WTC11 (cell line): Measurements from ENCODE around the gene FOXI2. TPM values are rescaled to one million over a fixed set of nuclear protein-coding genes. Genes with fewer than 3 reads are reported as not detected.

ENCODE experiments used
- ATAC-seq: fragments of 200-7000 bp; cut with Tn5 transposase; 2 replicates; pipeline ENCODE4 v1.10.0; 2021; ENCODE audit warnings: mild to moderate bottlenecking, moderate library complexity
- CTCF ChIA-PET: fragments of 300-600 bp; sonication (Branson Sonifier 250); formaldehyde crosslinking; loops from one replicate; lab custom pipeline; 2021; ENCODE audit warnings: antibody characterized with exemption; lab: Charles Lee
- POLR2A ChIA-PET: fragments of 350-600 bp; sonication (Branson Sonifier 250); formaldehyde crosslinking; loops from one replicate; lab custom pipeline; 2021; ENCODE audit warnings: antibody characterized with exemption; lab: Charles Lee
- DNase-seq: peaks from one replicate; pipeline ENCODE4 v3.0.0; 2021; ENCODE audit warnings: low spot score
- H3K27ac Mint-ChIP-seq: 2 replicates; pipeline ENCODE4 v1.8.0; 2021; ENCODE audit warnings: mixed read lengths
- H3K27me3 Mint-ChIP-seq: 2 replicates; pipeline ENCODE4 v1.8.0; 2021; ENCODE audit warnings: low read depth, mild to moderate bottlenecking, moderate library complexity, mixed read lengths
- H3K36me3 Mint-ChIP-seq: 2 replicates; pipeline ENCODE4 v1.8.0; 2021; ENCODE audit warnings: mixed read lengths
- H3K4me1 Mint-ChIP-seq: 2 replicates; pipeline ENCODE4 v1.8.0; 2022; ENCODE audit warnings: mixed read lengths
- H3K4me3 Mint-ChIP-seq: 2 replicates; pipeline ENCODE4 v1.8.0; 2021; ENCODE audit warnings: mild to moderate bottlenecking, moderate library complexity, mixed read lengths
- H3K9me3 Mint-ChIP-seq: 2 replicates; pipeline ENCODE4 v1.8.0; 2021; ENCODE audit warnings: mixed read lengths
- CREM ChIP-seq: sonication (generic); formaldehyde crosslinking; IDR thresholded peaks from 2 replicates; pipeline ENCODE4 v1.8.1; 2022; ENCODE audit warnings: mild to moderate bottlenecking, missing genetic modification reagents, moderate library complexity
- ELF4 ChIP-seq: sonication (generic); formaldehyde crosslinking; IDR thresholded peaks from 2 replicates; pipeline ENCODE4 v1.8.1; 2022; ENCODE audit warnings: low read depth, mild to moderate bottlenecking, moderate library complexity, missing genetic modification reagents
- ETV6 ChIP-seq: sonication (generic); formaldehyde crosslinking; IDR thresholded peaks from 2 replicates; pipeline ENCODE4 v1.8.1; 2022; ENCODE audit warnings: mild to moderate bottlenecking, missing genetic modification reagents
- FOXJ3 ChIP-seq: sonication (generic); formaldehyde crosslinking; IDR thresholded peaks from 2 replicates; pipeline ENCODE4 v1.9.0; 2021; ENCODE audit warnings: missing genetic modification reagents, mild to moderate bottlenecking, borderline replicate concordance
- GABPB1 ChIP-seq: sonication (generic); formaldehyde crosslinking; IDR thresholded peaks from 2 replicates; pipeline ENCODE4 v1.8.1; 2023; ENCODE audit warnings: mild to moderate bottlenecking, missing genetic modification reagents
- JAZF1 ChIP-seq: fragments of 250-450 bp; sonication (Bioruptor Pico); IDR thresholded peaks from 2 replicates; pipeline ENCODE4 v1.9.0; 2021; ENCODE audit warnings: moderate library complexity, mild to moderate bottlenecking, inconsistent platforms
- JUN ChIP-seq: sonication (generic); formaldehyde crosslinking; IDR thresholded peaks from 2 replicates; pipeline ENCODE4 v1.8.0; 2023; ENCODE audit warnings: mild to moderate bottlenecking, missing genetic modification reagents
- NFATC4 ChIP-seq: fragments of 250-450 bp; sonication (Bioruptor Pico); IDR thresholded peaks from 2 replicates; pipeline ENCODE4 v1.9.0; 2021; ENCODE audit warnings: mild to moderate bottlenecking
- NR3C1 ChIP-seq: sonication (generic); formaldehyde crosslinking; conservative IDR thresholded peaks from 2 replicates; pipeline ENCODE4 v1.8.1; 2023; ENCODE audit warnings: low read depth, mild to moderate bottlenecking, missing genetic modification reagents
- SMAD4 ChIP-seq: sonication (generic); formaldehyde crosslinking; IDR thresholded peaks from 2 replicates; pipeline ENCODE4 v1.8.0; 2022; ENCODE audit warnings: mild to moderate bottlenecking, missing genetic modification reagents
- ZNF121 ChIP-seq: sonication (generic); formaldehyde crosslinking; IDR thresholded peaks from 2 replicates; pipeline ENCODE4 v1.8.0; 2023; ENCODE audit warnings: missing genetic modification reagents
- ZNF219 ChIP-seq: sonication (generic); formaldehyde crosslinking; IDR thresholded peaks from 2 replicates; pipeline ENCODE4 v1.8.0; 2023; ENCODE audit warnings: missing genetic modification reagents, mild to moderate bottlenecking, borderline replicate concordance
- ZNF232 ChIP-seq: sonication (generic); formaldehyde crosslinking; IDR thresholded peaks from 2 replicates; pipeline ENCODE4 v1.8.0; 2022; ENCODE audit warnings: mild to moderate bottlenecking, missing genetic modification reagents
- ZNF423 ChIP-seq: fragments of 250-450 bp; sonication (Bioruptor Pico); IDR thresholded peaks from 2 replicates; pipeline ENCODE4 v2.1.2; 2022; ENCODE audit warnings: mild to moderate bottlenecking, moderate library complexity
- total RNA-seq: library from RNA; stranded (reverse); gene quantifications from 3 replicates; pipeline ENCODE4 v1.2.3, GENCODE V29; 2021
- TF ChIP-seq, protein P1 (sequence below): sonication (generic); formaldehyde crosslinking; IDR thresholded peaks from 2 replicates; pipeline ENCODE4 v1.8.0; 2022; ENCODE audit warnings: mild to moderate bottlenecking, missing genetic modification reagents
- TF ChIP-seq, protein P2 (sequence below): sonication (generic); formaldehyde crosslinking; IDR thresholded peaks from 2 replicates; pipeline ENCODE4 v1.8.1; 2023; ENCODE audit warnings: mild to moderate bottlenecking, missing genetic modification reagents, borderline replicate concordance
- TF ChIP-seq, protein P3 (sequence below): sonication (generic); formaldehyde crosslinking; IDR thresholded peaks from 2 replicates; pipeline ENCODE4 v1.8.0; 2023; ENCODE audit warnings: missing genetic modification reagents
- TF ChIP-seq, protein P4 (sequence below): sonication (generic); formaldehyde crosslinking; IDR thresholded peaks from 2 replicates; pipeline ENCODE4 v1.8.1; 2023; ENCODE audit warnings: mild to moderate bottlenecking, missing genetic modification reagents
- TF ChIP-seq, protein P5 (sequence below): sonication (generic); formaldehyde crosslinking; IDR thresholded peaks from 2 replicates; pipeline ENCODE4 v1.8.0; 2022; ENCODE audit warnings: missing genetic modification reagents
- TF ChIP-seq, protein P6 (sequence below): sonication (generic); formaldehyde crosslinking; IDR thresholded peaks from 2 replicates; pipeline ENCODE4 v1.8.0; 2022; ENCODE audit warnings: mild to moderate bottlenecking, missing genetic modification reagents

The FOXI2 gene
- total RNA-seq, 1 experiment from 2014 or later, result 1.7 TPM

DNA sequence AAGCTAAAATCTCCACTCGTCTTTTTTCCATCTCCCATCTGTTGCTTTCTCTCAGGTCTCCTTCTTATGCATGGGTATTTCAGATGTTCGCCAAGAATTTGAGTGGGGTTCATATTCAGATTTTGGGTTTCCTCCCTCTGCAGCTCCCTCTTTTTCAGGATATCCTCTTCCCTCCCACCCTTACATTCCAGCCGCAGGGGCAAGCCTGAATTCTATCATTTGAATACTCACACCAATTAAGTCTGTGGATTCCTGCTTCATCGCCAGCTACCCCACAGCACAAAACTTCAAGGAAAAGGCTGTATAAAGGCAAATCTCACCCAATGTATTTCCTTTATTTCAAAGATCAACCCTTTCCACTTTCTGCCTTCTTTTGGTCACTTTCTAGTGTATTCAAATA is 41.6 kb upstream of the FOXI2 start (continued):
- TF ChIP-seq, protein P1, sequence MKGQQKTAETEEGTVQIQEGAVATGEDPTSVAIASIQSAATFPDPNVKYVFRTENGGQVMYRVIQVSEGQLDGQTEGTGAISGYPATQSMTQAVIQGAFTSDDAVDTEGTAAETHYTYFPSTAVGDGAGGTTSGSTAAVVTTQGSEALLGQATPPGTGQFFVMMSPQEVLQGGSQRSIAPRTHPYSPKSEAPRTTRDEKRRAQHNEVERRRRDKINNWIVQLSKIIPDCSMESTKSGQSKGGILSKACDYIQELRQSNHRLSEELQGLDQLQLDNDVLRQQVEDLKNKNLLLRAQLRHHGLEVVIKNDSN (CRISPR knock-in tag), result no peak

DNA sequence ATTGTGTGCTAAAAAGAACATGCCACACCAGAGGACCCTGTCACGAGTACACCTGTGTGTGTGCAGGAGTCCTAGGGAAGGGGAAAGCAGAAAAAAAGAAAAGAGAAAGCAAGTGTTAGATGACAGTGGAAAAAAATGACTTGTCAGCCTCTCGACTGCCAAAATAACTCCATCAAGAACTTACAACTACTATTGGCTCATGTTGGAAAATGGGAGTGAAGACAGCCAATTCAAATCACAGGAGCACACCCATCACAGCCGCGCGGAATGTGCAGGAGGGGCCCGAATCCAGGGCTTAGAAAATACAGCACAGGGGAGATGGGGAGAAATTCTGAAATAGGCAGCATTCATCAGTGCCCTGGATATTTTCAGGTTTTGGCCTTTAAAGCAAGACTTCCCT is 38.1 kb upstream of the FOXI2 start:
- Mint-ChIP-seq H3K27ac (no peak overlapping the region), H3K27me3 (no peaks in the 10 kb centered on the region), H3K9me3 (0 out of 2 replicates have a peak, but pooled peaks cover 4% of the 10 kb centered on the region), H3K4me3 (no peak overlapping the region), H3K4me1 (peaks cover 31% of the 10 kb centered on the region), H3K36me3 (no peaks in the 10 kb centered on the region)
- TF ChIP-seq JAZF1 (CRISPR knock-in tag), result no peak
- TF ChIP-seq CREM (CRISPR knock-in tag), result no peak
- no peak for TF ChIP-seq GABPB1 (CRISPR knock-in tag)
- no peak for TF ChIP-seq FOXJ3
- no peak for TF ChIP-seq NFATC4
- TF ChIP-seq ZNF121 (CRISPR knock-in tag), result no peak
- TF ChIP-seq, protein P2, sequence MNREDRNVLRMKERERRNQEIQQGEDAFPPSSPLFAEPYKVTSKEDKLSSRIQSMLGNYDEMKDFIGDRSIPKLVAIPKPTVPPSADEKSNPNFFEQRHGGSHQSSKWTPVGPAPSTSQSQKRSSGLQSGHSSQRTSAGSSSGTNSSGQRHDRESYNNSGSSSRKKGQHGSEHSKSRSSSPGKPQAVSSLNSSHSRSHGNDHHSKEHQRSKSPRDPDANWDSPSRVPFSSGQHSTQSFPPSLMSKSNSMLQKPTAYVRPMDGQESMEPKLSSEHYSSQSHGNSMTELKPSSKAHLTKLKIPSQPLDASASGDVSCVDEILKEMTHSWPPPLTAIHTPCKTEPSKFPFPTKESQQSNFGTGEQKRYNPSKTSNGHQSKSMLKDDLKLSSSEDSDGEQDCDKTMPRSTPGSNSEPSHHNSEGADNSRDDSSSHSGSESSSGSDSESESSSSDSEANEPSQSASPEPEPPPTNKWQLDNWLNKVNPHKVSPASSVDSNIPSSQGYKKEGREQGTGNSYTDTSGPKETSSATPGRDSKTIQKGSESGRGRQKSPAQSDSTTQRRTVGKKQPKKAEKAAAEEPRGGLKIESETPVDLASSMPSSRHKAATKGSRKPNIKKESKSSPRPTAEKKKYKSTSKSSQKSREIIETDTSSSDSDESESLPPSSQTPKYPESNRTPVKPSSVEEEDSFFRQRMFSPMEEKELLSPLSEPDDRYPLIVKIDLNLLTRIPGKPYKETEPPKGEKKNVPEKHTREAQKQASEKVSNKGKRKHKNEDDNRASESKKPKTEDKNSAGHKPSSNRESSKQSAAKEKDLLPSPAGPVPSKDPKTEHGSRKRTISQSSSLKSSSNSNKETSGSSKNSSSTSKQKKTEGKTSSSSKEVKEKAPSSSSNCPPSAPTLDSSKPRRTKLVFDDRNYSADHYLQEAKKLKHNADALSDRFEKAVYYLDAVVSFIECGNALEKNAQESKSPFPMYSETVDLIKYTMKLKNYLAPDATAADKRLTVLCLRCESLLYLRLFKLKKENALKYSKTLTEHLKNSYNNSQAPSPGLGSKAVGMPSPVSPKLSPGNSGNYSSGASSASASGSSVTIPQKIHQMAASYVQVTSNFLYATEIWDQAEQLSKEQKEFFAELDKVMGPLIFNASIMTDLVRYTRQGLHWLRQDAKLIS (CRISPR knock-in tag), result no peak
- no peak for TF ChIP-seq ELF4 (CRISPR knock-in tag)
- TF ChIP-seq SMAD4 (CRISPR knock-in tag), result no peak
- DNase-seq (no peak), ATAC-seq (no peak)
- CTCF ChIA-PET, result no interaction called here
- POLR2A ChIA-PET, result no interaction called here

DNA sequence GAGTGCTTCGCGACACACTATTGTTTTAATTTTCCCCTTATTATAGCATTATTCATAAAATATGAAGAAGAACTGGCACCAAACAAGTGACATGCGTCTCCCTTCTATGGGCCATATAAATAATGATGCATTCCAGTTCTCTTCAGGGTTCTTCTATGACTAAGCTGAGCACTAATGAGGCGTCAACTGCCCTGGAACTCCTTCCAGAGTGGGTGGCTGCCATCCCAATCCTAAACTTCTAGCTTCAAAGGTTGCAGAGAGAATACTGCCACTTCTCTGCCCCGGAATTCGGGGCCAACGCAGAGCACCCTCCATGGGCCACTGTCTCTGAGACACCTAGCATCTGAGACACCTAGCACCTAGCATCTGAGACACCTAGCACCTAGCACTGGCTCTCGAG is 37.7 kb upstream of the FOXI2 start:
- Mint-ChIP-seq H3K36me3 (no peaks in the 10 kb centered on the region), H3K27me3 (no peaks in the 10 kb centered on the region), H3K9me3 (0 out of 2 replicates have a peak, but pooled peaks cover 5% of the 10 kb centered on the region), H3K27ac (no peak overlapping the region), H3K4me3 (no peak overlapping the region), H3K4me1 (peaks cover 29% of the 10 kb centered on the region)
- DNase-seq (no peak), ATAC-seq (no peak)
- no peak for TF ChIP-seq ZNF121 (CRISPR knock-in tag)
- TF ChIP-seq, protein P3, sequence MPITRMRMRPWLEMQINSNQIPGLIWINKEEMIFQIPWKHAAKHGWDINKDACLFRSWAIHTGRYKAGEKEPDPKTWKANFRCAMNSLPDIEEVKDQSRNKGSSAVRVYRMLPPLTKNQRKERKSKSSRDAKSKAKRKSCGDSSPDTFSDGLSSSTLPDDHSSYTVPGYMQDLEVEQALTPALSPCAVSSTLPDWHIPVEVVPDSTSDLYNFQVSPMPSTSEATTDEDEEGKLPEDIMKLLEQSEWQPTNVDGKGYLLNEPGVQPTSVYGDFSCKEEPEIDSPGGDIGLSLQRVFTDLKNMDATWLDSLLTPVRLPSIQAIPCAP (CRISPR knock-in tag), result no peak
- ChIA-PET POLR2A (no interaction called here), CTCF (interaction anchor here (1.2 kb wide), 1 partner anchor 19 kb away, joined by 3 read pairs; no protein-coding TSS in a partner anchor)

DNA sequence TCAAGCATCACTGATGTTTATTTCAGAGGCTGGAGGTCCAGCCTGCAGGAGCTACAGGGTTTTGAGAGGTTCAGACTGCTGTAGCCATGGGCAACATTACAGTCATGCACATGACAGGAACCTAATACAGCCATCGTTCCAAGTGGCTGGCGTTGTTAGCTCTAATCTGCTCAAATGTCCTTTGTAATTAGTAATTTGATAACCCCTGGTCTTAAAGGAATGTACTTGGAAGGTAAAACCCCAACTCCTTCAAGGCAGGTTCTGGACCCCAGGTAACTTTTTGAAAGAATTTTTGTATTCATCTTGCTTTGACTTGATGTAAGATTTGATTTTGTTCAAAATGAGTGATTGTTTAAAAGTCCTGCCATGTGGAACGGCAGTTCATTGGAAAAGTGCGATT is 34.7 kb upstream of the FOXI2 start:
- no peaks in the 10 kb centered on the region for H3K27me3 Mint-ChIP-seq
- H3K9me3 Mint-ChIP-seq, result 0 out of 2 replicates have a peak, but pooled peaks cover 4% of the 10 kb centered on the region
- peaks cover 7% of the 10 kb centered on the region; the same call in 1 of the 2 replicates for H3K4me1 Mint-ChIP-seq
- H3K36me3 Mint-ChIP-seq, result no peaks in the 10 kb centered on the region
- no peak for DNase-seq
- ChIA-PET CTCF (interaction anchor here (1.4 kb wide), 1 partner anchor 23 kb away, joined by 3 read pairs; no protein-coding TSS in a partner anchor), POLR2A (no interaction called here)
- no peak overlapping the region for H3K27ac Mint-ChIP-seq
- no peak overlapping the region for H3K4me3 Mint-ChIP-seq
- no peak for ATAC-seq
- TF ChIP-seq CREM (CRISPR knock-in tag) (no peak), ZNF232 (CRISPR knock-in tag) (no peak), JUN (CRISPR knock-in tag) (no peak), ZNF423 (CRISPR knock-in tag) (no peak), ETV6 (CRISPR knock-in tag) (no peak), ZNF219 (CRISPR knock-in tag) (no peak), NR3C1 (CRISPR knock-in tag) (no peak)
- TF ChIP-seq, protein P4, sequence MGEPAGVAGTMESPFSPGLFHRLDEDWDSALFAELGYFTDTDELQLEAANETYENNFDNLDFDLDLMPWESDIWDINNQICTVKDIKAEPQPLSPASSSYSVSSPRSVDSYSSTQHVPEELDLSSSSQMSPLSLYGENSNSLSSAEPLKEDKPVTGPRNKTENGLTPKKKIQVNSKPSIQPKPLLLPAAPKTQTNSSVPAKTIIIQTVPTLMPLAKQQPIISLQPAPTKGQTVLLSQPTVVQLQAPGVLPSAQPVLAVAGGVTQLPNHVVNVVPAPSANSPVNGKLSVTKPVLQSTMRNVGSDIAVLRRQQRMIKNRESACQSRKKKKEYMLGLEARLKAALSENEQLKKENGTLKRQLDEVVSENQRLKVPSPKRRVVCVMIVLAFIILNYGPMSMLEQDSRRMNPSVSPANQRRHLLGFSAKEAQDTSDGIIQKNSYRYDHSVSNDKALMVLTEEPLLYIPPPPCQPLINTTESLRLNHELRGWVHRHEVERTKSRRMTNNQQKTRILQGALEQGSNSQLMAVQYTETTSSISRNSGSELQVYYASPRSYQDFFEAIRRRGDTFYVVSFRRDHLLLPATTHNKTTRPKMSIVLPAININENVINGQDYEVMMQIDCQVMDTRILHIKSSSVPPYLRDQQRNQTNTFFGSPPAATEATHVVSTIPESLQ (CRISPR knock-in tag), result no peak
- TF ChIP-seq, protein P5, sequence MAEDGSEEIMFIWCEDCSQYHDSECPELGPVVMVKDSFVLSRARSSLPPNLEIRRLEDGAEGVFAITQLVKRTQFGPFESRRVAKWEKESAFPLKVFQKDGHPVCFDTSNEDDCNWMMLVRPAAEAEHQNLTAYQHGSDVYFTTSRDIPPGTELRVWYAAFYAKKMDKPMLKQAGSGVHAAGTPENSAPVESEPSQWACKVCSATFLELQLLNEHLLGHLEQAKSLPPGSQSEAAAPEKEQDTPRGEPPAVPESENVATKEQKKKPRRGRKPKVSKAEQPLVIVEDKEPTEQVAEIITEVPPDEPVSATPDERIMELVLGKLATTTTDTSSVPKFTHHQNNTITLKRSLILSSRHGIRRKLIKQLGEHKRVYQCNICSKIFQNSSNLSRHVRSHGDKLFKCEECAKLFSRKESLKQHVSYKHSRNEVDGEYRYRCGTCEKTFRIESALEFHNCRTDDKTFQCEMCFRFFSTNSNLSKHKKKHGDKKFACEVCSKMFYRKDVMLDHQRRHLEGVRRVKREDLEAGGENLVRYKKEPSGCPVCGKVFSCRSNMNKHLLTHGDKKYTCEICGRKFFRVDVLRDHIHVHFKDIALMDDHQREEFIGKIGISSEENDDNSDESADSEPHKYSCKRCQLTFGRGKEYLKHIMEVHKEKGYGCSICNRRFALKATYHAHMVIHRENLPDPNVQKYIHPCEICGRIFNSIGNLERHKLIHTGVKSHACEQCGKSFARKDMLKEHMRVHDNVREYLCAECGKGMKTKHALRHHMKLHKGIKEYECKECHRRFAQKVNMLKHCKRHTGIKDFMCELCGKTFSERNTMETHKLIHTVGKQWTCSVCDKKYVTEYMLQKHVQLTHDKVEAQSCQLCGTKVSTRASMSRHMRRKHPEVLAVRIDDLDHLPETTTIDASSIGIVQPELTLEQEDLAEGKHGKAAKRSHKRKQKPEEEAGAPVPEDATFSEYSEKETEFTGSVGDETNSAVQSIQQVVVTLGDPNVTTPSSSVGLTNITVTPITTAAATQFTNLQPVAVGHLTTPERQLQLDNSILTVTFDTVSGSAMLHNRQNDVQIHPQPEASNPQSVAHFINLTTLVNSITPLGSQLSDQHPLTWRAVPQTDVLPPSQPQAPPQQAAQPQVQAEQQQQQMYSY (CRISPR knock-in tag), result no peak
- TF ChIP-seq, protein P6, sequence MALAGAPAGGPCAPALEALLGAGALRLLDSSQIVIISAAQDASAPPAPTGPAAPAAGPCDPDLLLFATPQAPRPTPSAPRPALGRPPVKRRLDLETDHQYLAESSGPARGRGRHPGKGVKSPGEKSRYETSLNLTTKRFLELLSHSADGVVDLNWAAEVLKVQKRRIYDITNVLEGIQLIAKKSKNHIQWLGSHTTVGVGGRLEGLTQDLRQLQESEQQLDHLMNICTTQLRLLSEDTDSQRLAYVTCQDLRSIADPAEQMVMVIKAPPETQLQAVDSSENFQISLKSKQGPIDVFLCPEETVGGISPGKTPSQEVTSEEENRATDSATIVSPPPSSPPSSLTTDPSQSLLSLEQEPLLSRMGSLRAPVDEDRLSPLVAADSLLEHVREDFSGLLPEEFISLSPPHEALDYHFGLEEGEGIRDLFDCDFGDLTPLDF (CRISPR knock-in tag), result no peak
